Naive thymus-derived CD8-positive, alpha-beta T cell (primary cell): ENCODE results near the gene CSKMT. TPM values are rescaled to one million over a fixed set of nuclear protein-coding genes. Genes with fewer than 3 reads are reported as not detected.

Experiments
- polyA plus RNA-seq, 3 donors: library from polyadenylated mRNA; unstranded; fragments of 300-500 nt; fragmentation: Illumina TruSeq; gene quantifications; one replicate each; pipeline ENCODE4 v1.2.3, GENCODE V29; 2021
- total RNA-seq, 8 experiments: library from RNA in 2 of 8; stranded (reverse) in 2 of 8; gene quantifications; one replicate each; pipeline ENCODE4 v1.2.3 and lab custom pipeline; 2021 to 2026

The CSKMT gene
- total and polyA plus RNA-seq, 5 experiments from 2014 or later = 1.8 to 45.0 (median 3.7) TPM

Other genes starting within 250 kb of the CSKMT start
- gene SCGB1A1, start 246.3 kb upstream of the CSKMT start, total RNA-seq = not detected
- gene SCGB1A1, start 246.3 kb upstream of the CSKMT start, polyA plus RNA-seq = not detected
- gene AHNAK, start 118.5 kb upstream of the CSKMT start, total RNA-seq = 100 to 1,000 TPM; 227 to 231 TPM
- gene AHNAK, start 118.5 kb upstream of the CSKMT start, polyA plus RNA-seq = 10 to 100 TPM in 1 of 3 donors, 1 to 10 TPM in 2; 7.7 to 19.8 (median 9.4) TPM
- gene EEF1G, start 91.4 kb upstream of the CSKMT start, total RNA-seq = 1,000 to 10,000 TPM; 2,038 to 2,092 TPM
- gene EEF1G, start 91.4 kb upstream of the CSKMT start, polyA plus RNA-seq = 1,000 to 10,000 TPM; 1,637 to 2,152 (median 1,960) TPM
- 10 to 100 TPM; 46.4 to 50.9 TPM for gene TUT1, start 73.8 kb upstream of the CSKMT start, total RNA-seq
- 10 to 100 TPM; 12.8 to 24.4 (median 16.9) TPM for gene TUT1, start 73.8 kb upstream of the CSKMT start, polyA plus RNA-seq
- gene MTA2, start 63.4 kb upstream of the CSKMT start, total RNA-seq = 100 to 1,000 TPM; 170 to 178 TPM
- gene MTA2, start 63.4 kb upstream of the CSKMT start, polyA plus RNA-seq = 10 to 100 TPM; 15.8 to 32.6 (median 21.5) TPM
- gene EML3, start 52.5 kb upstream of the CSKMT start, total RNA-seq = 100 to 1,000 TPM; 251 to 255 TPM
- 10 to 100 TPM; 14.8 to 23.7 (median 15.7) TPM for gene EML3, start 52.5 kb upstream of the CSKMT start, polyA plus RNA-seq
- 1 to 10 TPM; 5.4 to 6.1 TPM for gene ROM1, start 52.1 kb upstream of the CSKMT start, total RNA-seq
- 1 to 10 TPM in 2 of 3 donors, under 1 TPM in 1; 0.82 to 1.9 (median 1.8) TPM for gene ROM1, start 52.1 kb upstream of the CSKMT start, polyA plus RNA-seq
- 10 to 100 TPM; 79.8 to 83.8 TPM for gene B3GAT3, start 43.3 kb upstream of the CSKMT start, total RNA-seq
- 10 to 100 TPM; 35.6 to 51.3 (median 40.3) TPM for gene B3GAT3, start 43.3 kb upstream of the CSKMT start, polyA plus RNA-seq
- 100 to 1,000 TPM; 326 to 327 TPM for gene GANAB, start 18.7 kb upstream of the CSKMT start, total RNA-seq
- gene GANAB, start 18.7 kb upstream of the CSKMT start, polyA plus RNA-seq = 100 to 1,000 TPM; 171 to 197 (median 174) TPM
- 10 to 100 TPM; 25.8 to 27.4 TPM for gene INTS5, start 12.0 kb upstream of the CSKMT start, total RNA-seq
- gene INTS5, start 12.0 kb upstream of the CSKMT start, polyA plus RNA-seq = 10 to 100 TPM; 27.7 to 58.3 (median 45.6) TPM
- 10 to 100 TPM; 51.8 to 58.0 TPM for gene C11orf98, start 102 bp upstream of the CSKMT start, total RNA-seq
- gene C11orf98, start 102 bp upstream of the CSKMT start, polyA plus RNA-seq = 100 to 1,000 TPM in 2 of 3 donors, 10 to 100 TPM in 1; 99.9 to 149 (median 117) TPM
- 1 to 10 TPM; 5.4 to 6.6 TPM for gene UQCC3, start 6.4 kb downstream of the CSKMT start, total RNA-seq
- 1 to 10 TPM; 9.1 to 9.7 (median 9.6) TPM for gene UQCC3, start 6.4 kb downstream of the CSKMT start, polyA plus RNA-seq
- gene LBHD1, start 7.0 kb downstream of the CSKMT start, total RNA-seq = 10 to 100 TPM; 29.5 to 30.9 TPM
- 1 to 10 TPM; 2.4 to 8.3 (median 4.4) TPM for gene LBHD1, start 7.0 kb downstream of the CSKMT start, polyA plus RNA-seq
- 100 to 1,000 TPM; 214 to 218 TPM for gene UBXN1, start 13.8 kb downstream of the CSKMT start, total RNA-seq
- 100 to 1,000 TPM; 188 to 219 (median 218) TPM for gene UBXN1, start 13.8 kb downstream of the CSKMT start, polyA plus RNA-seq
- under 1 TPM in 1 of 2 experiments, not detected in 1; 0.36 TPM for gene LRRN4CL, start 24.2 kb downstream of the CSKMT start, total RNA-seq
- gene LRRN4CL, start 24.2 kb downstream of the CSKMT start, polyA plus RNA-seq = not detected
- 10 to 100 TPM; 37.0 to 50.7 TPM for gene BSCL2, start 42.1 kb downstream of the CSKMT start, total RNA-seq
- 10 to 100 TPM; 58.2 to 65.0 (median 58.8) TPM for gene BSCL2, start 42.1 kb downstream of the CSKMT start, polyA plus RNA-seq
- not detected for gene GNG3, start 42.4 kb downstream of the CSKMT start, total RNA-seq
- gene GNG3, start 42.4 kb downstream of the CSKMT start, polyA plus RNA-seq = under 1 TPM in 1 of 3 donors, not detected in 2; 0.27 TPM
- 10 to 100 TPM; 81.6 to 84.0 TPM for gene HNRNPUL2, start 62.1 kb downstream of the CSKMT start, total RNA-seq
- 1 to 10 TPM in 2 of 3 donors, under 1 TPM in 1; 0.99 to 3.0 (median 1.0) TPM for gene HNRNPUL2, start 62.1 kb downstream of the CSKMT start, polyA plus RNA-seq
- 10 to 100 TPM; 46.1 to 47.6 TPM for gene TTC9C, start 63.2 kb downstream of the CSKMT start, total RNA-seq
- 10 to 100 TPM in 2 of 3 donors, 1 to 10 TPM in 1; 8.5 to 18.8 (median 15.4) TPM for gene TTC9C, start 63.2 kb downstream of the CSKMT start, polyA plus RNA-seq
- gene ZBTB3, start 88.8 kb downstream of the CSKMT start, total RNA-seq = 10 to 100 TPM; 27.3 to 27.6 TPM
- 1 to 10 TPM; 2.1 to 6.7 (median 3.6) TPM for gene ZBTB3, start 88.8 kb downstream of the CSKMT start, polyA plus RNA-seq
- 10 to 100 TPM; 87.8 to 94.0 TPM for gene POLR2G, start 96.3 kb downstream of the CSKMT start, total RNA-seq
- 100 to 1,000 TPM; 255 to 266 (median 259) TPM for gene POLR2G, start 96.3 kb downstream of the CSKMT start, polyA plus RNA-seq
- 10 to 100 TPM; 28.6 to 34.9 TPM for gene TAF6L, start 106.1 kb downstream of the CSKMT start, total RNA-seq
- 10 to 100 TPM in 1 of 3 donors, 1 to 10 TPM in 2; 8.7 to 10.8 (median 8.9) TPM for gene TAF6L, start 106.1 kb downstream of the CSKMT start, polyA plus RNA-seq
- gene TMEM179B, start 122.1 kb downstream of the CSKMT start, total RNA-seq = 10 to 100 TPM; 66.2 to 71.5 TPM
- 100 to 1,000 TPM; 109 to 126 (median 122) TPM for gene TMEM179B, start 122.1 kb downstream of the CSKMT start, polyA plus RNA-seq
- 10 to 100 TPM; 15.0 to 16.5 TPM for gene TMEM223, start 126.7 kb downstream of the CSKMT start, total RNA-seq
- 10 to 100 TPM; 39.1 to 57.8 (median 45.5) TPM for gene TMEM223, start 126.7 kb downstream of the CSKMT start, polyA plus RNA-seq
- 100 to 1,000 TPM; 185 to 191 TPM for gene NXF1, start 140.1 kb downstream of the CSKMT start, total RNA-seq
- 10 to 100 TPM; 38.4 to 82.9 (median 62.8) TPM for gene NXF1, start 140.1 kb downstream of the CSKMT start, polyA plus RNA-seq
- 10 to 100 TPM; 55.6 to 61.7 TPM for gene STX5, start 166.7 kb downstream of the CSKMT start, total RNA-seq
- 10 to 100 TPM; 25.4 to 30.4 (median 26.2) TPM for gene STX5, start 166.7 kb downstream of the CSKMT start, polyA plus RNA-seq
- under 1 TPM; 0.88 to 0.91 TPM for gene TEX54, start 167.5 kb downstream of the CSKMT start, total RNA-seq
- 1 to 10 TPM; 1.6 to 2.2 (median 1.7) TPM for gene TEX54, start 167.5 kb downstream of the CSKMT start, polyA plus RNA-seq
- gene WDR74, start 174.3 kb downstream of the CSKMT start, total RNA-seq = 100 to 1,000 TPM; 129 to 130 TPM
- gene WDR74, start 174.3 kb downstream of the CSKMT start, polyA plus RNA-seq = 10 to 100 TPM; 35.7 to 64.0 (median 49.4) TPM
- gene SLC3A2, start 215.6 kb downstream of the CSKMT start, total RNA-seq = 100 to 1,000 TPM; 352 to 353 TPM
- 100 to 1,000 TPM; 119 to 164 (median 125) TPM for gene SLC3A2, start 215.6 kb downstream of the CSKMT start, polyA plus RNA-seq